HG03097 (cell line): ENCODE measurements around the gene TOMM34.

ENCODE experiments used
- ATAC-seq: cut with Tn5 transposase; IDR thresholded peaks from one replicate; pipeline ENCODE4 v1.9.1; 2021; ENCODE audit not compliant: unreplicated experiment, low FRiP score

The TOMM34 gene

DNA sequence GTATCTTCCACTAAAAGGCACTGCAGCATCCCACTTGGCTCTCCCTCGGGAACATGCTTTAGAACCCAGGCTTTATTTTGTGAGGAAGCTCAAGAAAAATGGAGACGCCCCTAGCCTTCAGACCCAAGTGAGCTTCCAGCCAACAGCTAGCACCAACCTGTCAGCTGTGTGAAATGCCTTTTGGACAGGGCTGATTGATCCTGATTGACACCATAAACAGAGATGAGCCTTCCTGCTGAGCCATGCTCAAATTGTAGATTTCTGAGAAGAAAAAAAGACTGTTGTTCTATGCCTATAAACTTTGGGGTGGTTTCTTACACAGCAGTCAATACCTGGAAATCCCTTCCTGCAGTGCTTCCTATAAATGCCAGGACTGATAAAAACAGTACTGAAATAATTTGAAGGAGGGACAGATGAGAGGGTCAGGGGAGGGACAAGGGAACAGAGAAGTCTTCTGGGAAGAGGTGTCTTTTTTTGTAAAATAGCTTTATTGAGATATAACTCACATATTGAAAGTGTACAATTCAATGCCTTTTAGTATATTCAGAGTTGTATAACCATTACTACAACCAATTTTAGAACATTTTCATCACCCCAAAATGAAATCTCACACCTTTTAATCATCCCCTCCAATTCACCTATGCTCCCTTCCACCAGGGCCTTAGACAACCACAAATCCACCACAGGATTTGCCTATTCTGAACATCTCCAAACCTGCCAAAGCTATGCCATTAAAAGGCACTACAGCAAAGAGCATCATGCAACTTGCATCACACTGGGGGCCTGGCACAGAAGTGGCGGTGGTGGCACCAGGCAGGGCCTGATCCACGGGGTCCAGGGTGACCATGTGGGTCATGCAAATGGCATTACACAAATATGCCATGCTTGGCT is 3.4 kb upstream of the TOMM34 start:
- ATAC-seq: no peak

DNA sequence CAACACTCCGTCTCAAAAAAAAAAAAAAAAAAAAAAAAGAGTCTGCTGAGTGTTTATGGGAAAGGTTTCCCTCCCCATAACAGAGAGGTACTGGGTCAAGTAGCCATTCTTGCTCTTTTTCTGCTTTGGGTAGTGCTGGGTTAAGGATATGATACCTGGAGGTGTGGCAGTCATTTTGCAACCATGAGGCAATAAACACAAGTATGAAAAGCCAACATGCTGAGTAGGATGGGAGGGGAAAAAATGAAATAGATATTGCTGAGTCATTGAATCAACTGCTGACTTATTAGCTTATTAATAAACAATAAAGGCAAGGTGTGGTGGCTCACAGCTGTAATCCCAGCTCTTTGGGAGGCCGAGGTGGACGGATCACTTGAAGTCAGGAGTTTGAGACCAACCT is 2.3 kb upstream of the TOMM34 start:
- no peak for ATAC-seq

GRCh38 chr20:44961870-44962267 is 1.7 kb upstream of the TOMM34 start:
- no peak for ATAC-seq

- no peak for ATAC-seq
Observed at GRCh38 chr20:44961011-44961869, 1.0 kb upstream of the TOMM34 start.

DNA sequence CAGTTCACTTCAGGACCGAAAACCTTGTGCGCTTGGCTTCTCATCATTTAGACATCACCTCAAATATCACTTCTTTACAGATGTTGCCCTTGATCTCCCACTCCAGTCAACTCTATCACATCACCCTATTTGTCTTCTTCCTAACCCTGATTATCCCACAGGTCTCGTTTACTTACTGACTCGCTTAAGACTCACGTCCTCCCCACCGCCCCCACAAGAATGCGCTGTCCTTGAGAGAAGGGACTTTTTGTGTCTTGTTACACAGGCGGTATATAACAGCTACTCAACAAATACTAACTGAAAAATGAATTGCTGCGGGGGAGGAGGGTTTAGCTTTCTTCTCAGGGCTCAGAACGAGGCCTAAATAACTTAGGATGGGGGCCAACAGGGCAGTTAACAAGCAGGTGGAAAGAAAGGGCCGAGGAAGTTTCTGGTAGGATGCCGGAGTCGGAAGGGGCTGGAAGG is 527 bp downstream of the TOMM34 start:
- no peak for ATAC-seq

- no peak for ATAC-seq
Observed at GRCh38 chr20:44959082-44959637, 1.0 kb downstream of the TOMM34 start.

DNA sequence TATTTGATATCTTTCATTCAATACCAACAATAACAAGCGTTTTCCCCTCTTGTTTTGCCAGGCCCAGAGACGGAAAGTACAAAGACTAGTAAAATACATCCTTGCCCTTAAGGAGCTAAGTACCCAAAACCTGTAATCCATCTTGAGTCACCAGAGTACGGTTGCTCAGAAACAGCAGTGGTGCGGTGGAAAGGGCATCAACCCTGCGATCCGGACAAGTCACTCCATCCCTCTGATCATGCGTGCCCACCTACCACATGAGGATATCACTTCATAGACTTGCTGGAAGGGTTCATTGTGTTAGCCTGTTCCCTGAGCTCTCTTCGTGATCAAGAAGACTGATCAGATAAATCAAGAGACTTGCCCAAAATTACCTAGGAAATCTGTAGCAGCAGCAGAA is 1.9 kb downstream of the TOMM34 start:
- no peak for ATAC-seq

GRCh38 chr20:44956410-44956809 is 3.8 kb downstream of the TOMM34 start:
- no peak for ATAC-seq

DNA sequence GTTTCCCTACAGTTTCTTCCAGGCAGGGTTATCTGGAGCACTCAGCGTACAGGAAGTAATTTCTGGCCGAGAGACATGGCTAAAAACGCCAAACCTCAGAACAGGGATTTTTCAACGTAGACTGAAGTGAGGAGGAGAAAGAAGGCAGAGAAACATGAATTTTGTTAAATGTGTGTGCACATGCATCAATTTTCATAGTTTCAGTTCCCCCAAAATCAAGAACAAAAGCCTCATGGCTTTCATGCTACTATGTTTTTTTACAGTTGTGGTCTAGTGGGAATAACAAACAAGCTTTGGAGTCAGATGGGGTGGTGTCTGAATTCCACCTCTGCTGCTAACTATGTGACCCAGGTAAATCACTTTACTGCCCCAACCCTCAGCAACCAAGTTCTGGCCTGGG is 4.9 kb downstream of the TOMM34 start:
- ATAC-seq: no peak

DNA sequence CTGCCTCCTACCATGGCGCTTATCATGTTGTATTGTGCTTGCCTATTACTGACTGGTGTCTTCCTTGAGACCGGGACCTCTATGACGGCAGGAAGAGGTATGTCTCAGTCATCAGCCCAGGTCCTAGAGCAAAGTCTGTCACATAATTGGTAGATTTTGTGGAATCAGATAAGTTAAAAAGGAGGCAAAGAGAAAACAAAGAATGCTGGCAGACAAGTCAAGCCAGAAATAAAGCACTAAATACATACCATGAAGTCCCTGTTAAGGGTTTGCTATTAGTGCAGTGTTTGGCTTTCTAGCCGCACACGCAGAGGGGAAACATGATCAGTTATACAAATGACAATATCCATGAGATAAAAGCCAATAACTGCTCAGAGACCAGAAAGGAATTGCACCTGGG is 6.0 kb downstream of the TOMM34 start:
- ATAC-seq: no peak

GRCh38 chr20:44952731-44953130 is 7.5 kb downstream of the TOMM34 start:
- ATAC-seq: no peak

GRCh38 chr20:44950368-44950767 is 9.8 kb downstream of the TOMM34 start:
- ATAC-seq: no peak

- ATAC-seq: no peak
Observed at GRCh38 chr20:44948513-44948912, 11.7 kb downstream of the TOMM34 start.

- ATAC-seq: no peak
Observed at GRCh38 chr20:44948107-44948506, 12.1 kb downstream of the TOMM34 start.

DNA sequence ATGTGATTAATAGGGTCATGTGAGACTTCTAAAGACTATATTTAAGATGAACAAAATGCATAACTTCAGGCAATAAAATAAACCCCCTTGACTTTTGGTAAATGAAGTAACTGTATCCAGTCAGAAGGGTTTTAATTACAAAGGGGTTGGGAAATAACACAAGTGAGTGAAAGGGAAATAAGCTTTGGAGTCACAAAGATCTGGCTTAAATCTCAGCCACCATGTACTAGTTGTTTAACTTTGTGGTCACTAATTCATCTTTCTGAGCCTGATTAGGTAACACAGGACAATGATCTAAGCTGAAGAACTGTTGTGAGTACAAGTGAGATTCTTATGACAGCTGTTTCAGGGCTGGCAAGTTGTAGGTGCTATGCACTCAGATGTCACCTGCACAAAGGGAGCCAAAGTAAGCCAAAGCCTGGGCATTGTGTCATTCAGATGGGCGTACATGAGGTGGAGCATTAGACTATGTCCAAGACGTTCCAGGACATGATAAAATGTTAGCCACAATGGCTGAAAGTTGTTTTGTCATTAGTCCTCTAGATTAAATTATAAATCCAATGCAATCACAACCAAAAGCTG is 13.8 kb downstream of the TOMM34 start:
- no peak for ATAC-seq

DNA sequence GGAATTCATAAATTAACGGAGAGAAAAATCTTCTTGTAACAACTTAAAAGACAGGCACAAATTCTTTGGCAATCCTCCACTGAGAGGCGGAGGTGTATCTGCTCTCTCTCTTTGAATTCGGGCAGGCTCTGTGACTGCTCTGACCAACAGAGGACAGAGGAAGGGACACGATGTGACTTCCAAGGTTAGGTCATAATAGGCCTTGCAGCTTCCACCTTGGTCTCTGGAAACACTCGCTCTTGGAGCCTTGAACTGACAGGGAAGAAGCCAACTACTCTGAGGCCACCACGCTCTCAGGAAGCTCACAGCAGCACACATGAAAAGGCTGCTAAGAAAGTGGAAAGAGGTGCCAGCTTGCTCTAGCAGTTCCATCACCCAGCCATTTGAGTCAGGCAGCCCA is 14.9 kb downstream of the TOMM34 start:
- ATAC-seq: no peak

GRCh38 chr20:44943828-44944227 is 16.4 kb downstream of the TOMM34 start:
- ATAC-seq: no peak

GRCh38 chr20:44942264-44942973 is 17.8 kb downstream of the TOMM34 start:
- no peak for ATAC-seq

- no peak for ATAC-seq
Observed at GRCh38 chr20:44941120-44941691, 19.0 kb downstream of the TOMM34 start.

DNA sequence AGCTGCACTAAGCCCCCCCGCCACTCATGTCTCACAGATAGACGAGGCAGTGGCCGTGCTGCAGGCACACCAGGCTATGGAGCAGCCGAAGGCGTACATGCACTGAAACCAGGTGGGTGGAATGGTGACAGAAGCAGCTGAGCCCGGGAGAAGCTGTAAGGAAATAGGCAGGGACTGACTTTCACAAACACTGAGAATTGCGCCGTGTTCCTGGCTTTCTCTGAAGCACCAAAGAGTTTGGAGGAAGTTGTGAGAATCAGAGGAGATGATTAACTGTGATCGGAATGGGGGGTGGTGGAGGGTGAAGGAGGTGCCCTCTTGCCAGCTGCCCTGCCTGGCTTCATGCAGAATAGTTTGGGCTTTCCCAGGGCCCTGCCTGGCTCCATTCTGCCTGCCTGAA is 21.6 kb downstream of the TOMM34 start:
- no peak for ATAC-seq
